CD4-positive, alpha-beta T cell treated with Interferon gamma for 1 hour (primary cell): ENCODE data around the gene TPSG1.
"Not testable (repeated sequence)": the region's sequence is repeated elsewhere in the genome, so short reads cannot be mapped to it uniquely, and the experiment has no call there.

Experiments
- DNase-seq: peaks from one replicate; pipeline ENCODE4 v3.0.0-alpha.2; 2020

The TPSG1 gene

DNA sequence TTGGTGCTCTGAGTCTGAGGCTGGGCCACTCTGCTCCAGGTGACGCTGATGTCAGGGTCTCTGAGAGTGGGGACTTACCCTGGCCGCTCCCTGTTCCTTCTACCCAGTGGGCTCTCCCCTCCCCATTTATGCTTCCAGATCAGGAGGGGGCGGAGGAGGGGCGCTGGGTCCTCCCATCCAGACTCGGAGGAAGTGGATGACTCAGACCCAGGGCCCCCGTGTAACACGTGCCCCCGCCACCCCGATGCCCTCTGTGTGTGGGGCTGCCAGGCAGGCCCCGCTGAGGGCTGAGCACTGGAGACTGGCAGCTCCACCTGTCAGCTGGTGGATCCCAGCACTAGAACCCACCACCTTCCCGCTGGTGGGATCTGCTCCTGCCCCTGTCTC is 5.0 kb upstream of the TPSG1 start, which contains the start of gene TPSB2:
Gene TPSB2 (minus strand): TSS at position 101 of the 387 bp plus-strand sequence. CDS start 233 bp downstream, outside the sequence.
- not testable (repeated sequence) for DNase-seq

DNA sequence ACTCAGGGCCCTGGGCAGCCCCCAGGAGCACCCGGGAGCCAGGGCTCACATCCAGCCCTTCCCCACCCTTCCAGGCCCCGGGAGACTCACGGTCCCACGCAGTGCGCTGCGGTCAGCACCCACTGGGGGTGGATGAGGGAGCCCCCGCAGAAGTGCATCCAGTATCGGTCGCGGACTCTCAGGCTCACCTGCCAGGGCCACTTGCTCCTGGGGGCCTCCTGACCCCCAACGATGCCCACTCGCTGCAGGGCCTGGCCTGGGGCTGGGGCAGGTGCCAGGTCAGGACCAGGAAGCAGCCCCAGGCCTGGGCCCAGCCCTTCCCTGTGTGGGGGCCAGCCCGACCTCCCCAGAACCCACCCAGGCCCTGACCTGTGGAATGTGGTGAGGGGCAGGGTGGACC is 4.4 kb upstream of the TPSG1 start:
- not testable (repeated sequence) for DNase-seq

DNA sequence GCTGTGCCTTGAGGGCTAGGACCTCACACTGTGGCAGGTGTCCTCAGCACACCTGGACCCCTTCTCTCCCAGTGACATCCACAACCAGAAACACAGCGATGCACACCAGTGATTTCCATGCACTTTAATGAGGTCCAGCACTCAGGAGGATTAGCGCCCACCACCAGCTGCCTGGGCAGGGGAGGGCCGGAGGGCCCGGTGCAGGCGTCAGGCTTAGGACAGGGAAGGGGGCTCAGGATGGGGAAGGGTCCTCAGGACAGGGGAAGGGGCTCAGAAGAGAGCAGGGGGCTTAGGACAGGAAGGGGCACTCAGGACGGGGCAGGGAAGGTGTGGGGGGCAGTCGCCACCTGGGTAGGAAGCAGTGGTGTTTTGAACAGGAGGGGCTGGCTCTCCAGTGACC is 3.2 kb upstream of the TPSG1 start:
- DNase-seq = not testable (repeated sequence)

DNA sequence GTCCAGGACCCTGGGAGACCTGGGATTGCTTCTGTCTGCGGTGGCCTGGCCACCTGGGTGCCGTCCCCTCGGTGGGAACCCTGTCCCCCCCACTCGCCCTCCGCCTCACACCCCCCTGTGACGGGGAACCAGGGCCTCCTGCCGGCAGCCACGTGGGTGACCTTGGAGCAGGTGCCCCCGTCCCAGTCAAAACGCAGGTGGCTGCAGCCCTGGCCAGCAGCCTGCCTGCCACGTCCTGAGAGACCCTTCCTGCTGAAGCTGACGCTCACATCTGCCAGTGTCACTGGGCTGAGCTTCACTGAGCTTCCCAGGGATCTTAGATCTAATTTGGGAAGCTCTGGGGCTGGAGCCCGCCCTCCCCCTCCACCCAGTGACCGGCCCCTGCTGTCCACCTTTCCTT is 1.6 kb upstream of the TPSG1 start:
- DNase-seq = not testable (repeated sequence)

DNA sequence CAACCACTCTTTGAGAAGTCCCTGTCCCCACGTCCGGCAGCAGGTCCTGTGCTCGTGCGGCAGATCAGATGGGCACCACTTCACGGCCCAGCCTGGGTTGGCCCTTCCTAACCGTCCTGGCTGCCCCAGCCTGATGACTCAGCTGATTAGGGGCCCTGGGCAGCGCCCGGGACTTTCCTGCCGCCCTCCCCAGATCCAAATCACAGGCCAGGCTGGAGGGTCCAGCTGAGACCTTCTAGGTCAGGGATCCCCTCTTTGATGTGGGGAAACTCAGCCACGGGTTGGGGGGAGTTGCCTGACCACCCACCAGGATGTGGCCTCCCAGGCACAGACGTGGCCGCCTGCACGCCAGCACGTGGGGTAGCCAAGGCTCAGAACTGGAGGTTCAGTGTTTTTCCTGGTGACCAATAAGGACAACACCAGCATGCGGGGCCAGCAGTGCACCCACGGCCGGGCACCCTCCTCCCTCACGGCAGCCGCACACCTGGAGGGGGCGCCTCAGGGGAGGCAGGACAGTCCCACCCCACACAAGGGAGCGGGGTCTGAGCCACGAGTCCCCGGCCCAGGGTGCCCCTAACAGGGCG is 752 bp upstream of the TPSG1 start:
- DNase-seq = not testable (repeated sequence)

DNA sequence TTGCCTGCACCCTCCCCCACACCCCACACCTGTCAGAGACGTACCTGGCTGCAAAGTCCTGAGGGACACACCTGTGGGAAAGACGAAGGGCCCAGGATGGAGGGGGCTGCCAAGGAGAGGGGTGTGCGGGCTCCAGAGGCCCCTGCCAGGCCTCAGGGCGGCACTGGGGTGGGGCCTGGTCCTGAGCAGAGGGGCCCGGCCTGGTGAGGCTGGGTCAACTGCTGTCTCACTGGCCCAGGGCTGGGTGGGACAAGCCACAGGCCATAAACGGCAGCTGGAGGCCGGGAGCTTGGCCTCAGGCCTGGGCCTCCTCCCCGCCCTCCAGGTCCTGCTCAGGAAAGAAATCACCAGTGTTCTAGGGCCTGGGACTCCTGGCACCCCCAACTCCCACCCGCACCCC is 510 bp downstream of the TPSG1 start:
- no peak for DNase-seq

DNA sequence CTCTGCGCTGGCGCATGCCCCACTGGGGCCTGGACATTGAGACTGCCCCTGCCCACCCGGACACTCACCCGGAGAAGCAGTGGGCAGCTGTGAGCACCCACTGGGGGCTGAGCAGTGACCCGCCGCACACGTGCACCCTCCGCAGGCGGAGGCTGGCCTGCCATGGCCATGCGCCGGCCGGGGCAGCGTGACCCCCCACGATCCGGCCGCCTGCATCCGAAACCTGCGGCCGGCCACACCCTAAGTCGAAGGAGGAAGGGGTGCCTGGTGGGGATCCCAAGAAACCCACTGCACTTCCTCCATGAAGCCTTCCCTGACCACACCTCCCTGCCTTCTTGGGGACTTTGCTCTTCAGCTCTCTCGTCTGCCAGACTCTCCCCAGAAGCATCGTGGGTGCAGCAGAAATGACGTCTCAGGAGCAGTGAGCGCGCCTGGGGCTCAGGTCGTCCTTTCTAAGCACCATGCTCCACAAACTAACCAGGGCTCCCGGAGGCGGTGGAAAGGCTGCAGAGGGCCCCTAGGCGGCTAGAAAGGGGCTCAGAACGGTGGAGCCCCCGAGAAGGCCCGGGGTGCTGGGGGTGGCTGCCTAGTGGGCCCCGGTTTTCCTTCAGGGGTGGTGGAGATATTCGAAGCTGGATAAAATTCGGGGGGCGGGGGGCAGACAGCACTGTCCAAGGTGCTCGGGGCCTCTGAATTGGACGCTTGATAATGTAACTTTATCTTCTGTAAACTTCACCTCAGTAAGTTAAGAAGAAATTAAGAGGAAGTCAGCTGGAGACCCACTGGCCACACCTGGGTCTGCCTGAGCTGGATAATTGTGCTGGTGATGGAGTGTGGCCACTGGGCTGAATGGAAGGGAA is 1.5 kb downstream of the TPSG1 start:
- no peak for DNase-seq

DNA sequence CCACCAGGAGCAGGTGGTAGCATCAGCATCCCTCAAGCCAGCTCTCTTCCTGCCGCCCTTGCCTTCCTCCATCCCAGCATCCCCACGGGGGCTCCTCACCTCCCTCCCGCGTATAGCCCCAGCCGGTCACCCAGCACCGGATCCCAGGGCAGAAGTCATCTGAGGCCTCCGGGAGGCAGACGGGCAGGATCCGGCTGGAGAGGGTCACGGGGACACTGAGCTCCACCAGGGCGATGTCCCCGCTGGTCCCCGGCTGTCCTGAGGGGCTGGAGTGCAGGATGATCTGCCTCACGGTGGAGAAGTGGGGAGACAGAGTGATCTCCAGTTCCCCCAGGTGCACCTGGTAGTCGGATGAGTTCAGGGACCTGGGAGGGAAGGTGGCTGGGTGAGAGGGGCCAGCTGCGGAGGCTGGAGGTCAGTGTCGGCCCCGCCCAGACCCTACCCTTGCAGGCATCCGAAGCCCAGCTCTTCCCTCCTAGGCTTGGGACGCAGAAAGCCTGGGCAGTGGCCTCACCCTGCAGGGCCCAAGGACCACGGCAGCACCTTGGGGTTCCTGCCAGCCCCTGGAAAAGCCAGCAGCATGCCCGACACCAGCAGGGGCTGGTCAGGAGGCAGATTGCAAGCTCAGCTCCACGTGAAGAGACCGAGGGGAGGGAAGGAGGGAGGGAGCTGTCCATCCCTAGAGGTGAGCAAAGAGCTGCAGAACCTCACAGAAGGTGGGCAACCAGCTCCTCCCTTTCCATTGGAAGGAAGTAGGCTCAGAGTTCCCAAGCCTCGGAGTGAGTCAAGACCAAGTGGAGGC is 2.3 kb downstream of the TPSG1 start:
- DNase-seq = no peak

DNA sequence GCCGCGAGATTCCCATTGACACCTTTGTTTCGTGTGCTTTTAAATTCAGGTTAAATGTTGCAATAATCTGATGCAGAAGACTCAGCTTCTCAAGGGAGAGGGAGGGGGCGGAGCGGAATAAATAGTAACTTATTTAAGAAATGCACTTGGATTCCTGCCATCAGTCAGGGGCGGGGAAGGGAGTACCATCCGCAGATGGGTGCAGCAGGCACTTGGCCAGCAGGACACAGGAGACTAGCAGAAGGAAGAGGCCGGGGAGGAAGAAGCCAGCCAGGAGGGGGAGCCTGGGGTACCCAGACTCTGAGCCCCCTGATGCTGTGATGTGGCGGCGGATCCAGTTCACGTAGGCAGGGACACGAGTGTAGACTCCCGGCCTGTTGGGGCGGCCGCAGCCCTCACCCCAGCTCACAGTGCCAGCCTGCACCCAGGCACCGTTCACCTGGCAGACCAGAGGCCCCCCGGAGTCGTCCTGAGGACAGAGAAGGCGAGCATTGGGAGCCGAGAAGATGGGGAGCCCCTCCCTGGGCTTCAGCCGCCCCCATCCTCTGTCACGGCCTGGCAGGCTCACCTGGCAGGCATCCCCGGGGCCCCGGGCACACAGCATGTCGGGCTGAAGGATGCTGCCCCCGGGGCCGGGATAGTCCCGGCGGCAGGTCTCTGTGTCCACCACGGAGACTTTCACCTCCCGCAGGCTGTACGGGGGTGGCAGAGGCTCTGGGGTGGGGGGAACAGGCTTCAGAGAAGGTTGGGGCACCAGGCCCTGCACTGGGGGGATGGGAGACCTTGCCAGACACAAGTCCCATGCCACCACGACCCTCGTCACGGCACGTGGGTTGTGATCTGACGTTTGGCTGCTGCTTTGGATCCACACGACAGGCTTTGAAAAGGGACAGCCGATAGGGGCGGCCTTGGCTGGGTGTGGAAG is 3.2 kb downstream of the TPSG1 start:
- DNase-seq = no peak

DNA sequence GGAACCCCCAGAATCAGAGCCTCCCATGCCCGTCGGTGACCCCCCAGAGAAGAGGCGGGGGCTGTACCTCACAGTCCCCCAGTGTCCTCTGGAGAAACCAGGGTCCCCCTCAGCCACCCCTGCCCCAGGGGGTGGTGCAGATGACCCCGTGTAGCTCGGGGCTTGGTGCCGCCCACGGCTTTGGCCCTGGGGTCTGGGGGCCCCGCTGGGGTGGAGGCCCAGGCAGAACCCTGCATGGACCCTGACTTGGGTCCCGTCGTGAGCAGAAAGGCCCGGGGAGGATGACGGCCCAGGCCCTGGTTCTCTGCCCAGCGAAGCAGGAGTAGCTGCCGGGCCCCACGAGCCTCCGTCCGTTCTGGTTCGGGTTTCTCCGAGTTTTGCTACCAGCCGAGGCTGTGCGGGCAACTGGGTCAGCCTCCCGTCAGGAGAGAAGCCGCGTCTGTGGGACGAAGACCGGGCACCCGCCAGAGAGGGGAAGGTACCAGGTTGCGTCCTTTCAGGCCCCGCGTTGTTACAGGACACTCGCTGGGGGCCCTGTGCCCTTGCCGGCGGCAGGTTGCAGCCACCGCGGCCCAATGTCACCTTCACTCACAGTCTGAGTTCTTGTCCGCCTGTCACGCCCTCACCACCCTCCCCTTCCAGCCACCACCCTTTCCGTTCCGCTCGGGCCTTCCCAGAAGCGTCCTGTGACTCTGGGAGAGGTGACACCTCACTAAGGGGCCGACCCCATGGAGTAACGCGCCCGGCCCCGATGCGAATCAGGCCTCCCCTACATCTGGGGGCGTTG is 4.0 kb downstream of the TPSG1 start:
- no peak for DNase-seq

DNA sequence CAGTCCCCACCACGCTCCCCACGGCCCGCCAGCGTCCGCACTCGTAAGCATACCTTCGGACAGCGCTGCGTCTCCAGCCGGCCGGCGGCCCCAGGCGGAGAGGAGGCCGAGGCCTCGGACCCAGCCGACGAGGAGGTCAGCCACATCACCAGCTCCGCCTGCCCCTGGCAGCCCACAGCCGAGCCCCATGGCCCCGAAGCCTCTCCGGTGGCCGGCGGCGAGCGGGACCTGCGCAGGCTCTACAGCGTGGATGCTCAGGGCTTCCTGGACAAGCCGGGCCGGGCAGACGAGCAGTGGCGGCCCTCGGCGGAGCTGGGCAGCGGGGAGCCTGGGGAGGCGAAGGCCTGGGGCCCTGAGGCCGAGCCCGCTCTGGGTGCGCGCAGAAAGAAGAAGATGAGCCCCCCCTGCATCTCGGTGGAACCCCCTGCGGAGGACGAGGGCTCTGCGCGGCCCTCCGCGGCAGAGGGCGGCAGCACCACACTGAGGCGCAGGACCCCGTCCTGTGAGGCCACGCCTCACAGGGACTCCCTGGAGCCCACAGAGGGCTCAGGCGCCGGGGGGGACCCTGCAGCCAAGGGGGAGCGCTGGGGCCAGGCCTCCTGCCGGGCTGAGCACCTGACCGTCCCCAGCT is 4.9 kb downstream of the TPSG1 start:
- DNase-seq = no peak

DNA sequence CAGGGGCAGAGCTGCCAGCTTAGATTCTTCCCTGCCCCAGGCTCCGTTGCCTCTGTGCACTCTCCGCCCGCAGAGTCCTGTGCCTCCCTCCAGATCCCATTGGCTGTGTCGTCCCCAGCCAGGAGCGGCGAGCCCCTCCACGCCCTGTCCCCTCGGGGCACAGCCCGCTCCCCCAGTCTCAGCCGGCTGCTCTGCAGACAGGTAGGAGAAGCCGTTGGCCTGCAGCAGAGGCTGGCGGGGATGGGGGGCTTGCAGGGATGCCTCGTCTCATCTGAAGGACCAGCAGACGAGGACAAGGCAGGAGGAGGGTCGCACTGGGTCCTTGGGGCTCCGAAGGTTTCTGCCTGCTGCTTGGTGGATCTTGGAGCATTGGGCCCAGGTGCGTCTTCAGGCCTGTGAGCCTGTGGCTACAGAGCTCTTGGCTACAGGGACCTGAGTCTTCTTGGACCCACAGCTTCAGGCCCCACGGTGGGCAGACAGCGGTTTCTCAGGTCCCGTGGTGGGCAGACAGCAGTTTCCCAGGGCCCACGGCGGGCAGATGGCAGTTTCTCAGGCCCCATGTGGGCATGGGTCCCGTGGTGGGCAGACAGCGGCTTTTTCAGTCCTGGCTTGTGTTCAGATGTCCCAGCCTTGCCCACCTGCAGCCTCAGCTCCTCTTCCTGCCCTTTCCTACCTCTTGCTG is 6.0 kb downstream of the TPSG1 start:
- no peak for DNase-seq

DNA sequence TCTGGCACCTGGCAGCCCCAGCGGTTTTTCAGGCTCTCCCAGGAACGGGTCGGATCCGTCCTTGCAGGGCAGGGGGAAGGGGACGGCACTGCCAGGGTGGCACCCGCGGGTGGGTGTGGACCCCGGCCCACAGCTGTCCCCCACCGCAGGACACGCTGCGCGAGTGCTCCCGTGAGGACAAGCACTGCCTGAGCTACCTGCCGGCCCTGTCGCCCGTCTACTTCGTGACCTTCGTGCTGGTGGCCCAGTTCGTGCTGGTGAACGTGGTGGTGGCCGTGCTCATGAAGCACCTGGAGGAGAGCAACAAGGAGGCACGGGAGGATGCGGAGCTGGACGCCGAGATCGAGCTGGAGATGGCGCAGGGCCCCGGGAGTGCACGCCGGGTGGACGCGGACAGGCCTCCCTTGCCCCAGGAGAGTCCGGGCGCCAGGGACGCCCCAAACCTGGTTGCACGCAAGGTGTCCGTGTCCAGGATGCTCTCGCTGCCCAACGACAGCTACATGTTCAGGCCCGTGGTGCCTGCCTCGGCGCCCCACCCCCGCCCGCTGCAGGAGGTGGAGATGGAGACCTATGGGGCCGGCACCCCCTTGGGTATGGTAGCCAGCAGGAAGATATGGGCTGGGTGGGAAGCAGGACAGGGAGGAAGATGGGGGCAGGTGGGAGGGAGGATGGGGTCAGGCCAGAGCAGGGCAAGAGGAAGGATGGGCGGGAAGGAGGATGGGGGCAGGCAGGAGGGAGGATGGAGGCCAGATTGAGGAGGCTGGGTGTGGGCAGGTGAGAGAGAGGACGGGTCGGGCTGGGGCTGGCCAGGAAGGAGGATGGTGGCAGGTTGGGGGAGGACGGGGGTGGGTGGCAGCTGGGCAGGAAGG is 6.8 kb downstream of the TPSG1 start:
- no peak for DNase-seq

DNA sequence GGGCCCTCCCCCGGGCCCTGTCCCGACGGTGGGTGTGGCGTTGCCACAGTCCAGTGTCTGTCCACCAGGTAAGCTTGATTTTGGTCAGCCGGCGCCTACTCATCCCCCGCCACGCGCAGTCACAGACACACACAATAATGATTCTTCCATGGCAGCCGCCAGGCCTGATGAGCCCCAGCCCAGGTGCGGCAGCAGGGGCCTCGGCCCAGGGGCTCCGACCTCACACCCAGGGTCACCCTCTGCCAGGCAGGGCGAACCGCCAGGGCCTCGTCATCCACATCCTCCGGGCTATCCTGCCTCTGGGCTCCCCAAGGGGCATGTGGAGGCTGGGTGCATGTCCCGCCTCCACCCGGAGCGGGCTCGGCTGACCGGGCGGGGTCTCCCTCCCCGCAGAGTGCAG is 7.5 kb downstream of the TPSG1 start:
- DNase-seq = no peak

DNA sequence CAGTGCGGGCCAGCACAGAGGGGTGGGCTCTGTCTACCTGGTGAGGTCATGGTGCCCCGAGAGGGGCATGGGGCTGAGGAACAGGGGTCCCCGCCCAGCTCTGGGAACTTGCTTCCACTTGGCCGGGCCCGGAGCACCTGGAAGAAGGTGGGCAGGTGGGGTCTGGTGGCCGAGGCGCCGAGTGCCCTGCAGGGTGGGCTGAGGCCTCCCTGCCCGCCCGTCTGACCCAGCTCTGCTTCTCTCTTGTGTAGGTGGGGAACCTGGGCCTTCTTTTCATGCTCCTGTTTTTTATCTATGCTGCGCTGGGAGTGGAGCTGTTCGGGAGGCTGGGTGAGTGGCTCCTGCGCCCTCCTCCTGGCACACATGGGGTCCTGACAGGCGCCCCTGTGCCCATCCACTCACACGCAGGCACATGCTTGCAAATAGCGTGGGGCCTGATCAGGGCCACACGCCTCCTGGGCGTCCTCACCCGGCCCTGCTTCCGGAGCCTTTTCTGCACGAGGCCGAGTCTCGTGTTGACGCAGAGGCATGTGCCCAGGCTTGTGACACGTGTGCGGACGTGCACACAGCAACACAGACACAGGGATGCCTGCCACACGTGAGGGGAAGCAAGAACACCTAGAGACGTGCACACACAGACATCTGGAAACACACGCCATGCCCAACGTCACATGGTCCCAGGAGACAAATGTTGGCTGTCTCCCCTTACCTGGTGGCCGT is 8.2 kb downstream of the TPSG1 start:
- no peak for DNase-seq

DNA sequence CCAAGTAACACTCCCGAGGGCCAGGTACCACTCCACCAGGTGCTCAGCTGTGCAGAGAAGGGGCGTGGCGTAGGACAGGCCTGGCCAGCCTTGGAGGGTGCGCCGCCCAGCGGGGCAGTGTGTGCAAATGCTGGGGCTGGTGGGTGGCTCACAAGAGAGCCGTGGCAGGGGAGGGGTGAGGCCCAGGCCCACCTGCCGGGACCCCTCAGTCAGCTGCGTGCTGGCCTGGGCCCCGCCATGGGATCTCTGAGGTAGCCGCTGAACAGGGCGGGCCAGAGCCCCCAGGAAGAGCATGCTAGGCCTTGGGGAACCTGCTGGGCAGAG is 8.8 kb downstream of the TPSG1 start:
- no peak for DNase-seq

DNA sequence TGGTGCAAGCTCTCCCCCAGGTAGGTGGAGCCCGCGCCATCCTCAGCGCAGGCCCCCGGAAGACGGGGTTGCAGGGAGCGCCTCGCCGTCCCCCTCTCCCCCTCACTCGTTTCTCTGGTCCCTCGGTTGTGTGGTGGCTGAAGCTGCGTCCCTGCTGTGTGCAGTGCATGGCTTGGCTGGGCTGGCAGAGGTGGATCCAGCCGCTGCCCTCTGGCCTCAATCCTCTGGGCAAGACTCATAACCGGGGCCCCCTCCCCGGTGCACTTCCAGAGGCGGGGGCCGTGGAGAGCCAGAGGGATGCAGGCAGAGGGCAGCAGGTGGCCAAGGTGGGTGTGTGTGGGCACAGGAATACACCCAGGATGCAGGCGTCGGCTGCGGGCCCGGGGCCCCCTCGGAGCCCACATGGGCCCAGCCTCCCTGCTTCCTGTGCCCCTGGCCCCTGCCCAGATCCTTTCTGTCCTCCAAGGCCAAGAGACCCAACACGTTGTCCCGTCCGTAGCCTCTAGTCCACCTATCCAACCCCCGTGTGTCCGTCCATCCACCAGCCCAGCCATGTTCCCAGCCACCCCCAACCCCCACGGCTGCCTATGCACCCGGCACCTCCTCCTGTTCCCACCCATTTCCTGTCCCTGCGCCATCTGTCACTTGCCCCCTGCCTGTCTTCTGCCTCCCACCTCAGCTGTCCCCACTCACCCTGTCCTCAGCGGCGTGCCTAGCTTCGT is 9.3 kb downstream of the TPSG1 start:
- DNase-seq = no peak

DNA sequence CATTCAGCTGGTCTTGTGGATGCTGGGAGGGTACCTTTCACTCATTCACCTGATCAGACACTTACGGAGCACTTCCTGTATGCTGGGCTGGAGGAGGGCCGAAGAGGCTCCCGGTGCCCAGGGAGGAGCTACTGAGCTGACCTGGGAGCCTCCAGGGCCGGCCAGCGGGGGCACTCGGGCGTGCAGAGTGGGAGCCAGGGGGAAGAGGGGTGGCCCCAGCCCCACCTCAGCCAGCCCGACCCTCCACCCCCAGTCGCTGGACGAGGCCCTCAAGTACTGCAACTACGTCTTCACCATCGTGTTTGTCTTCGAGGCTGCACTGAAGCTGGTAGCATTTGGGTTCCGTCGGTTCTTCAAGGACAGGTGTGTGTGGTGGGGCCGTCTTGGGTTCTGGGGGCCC is 10.3 kb downstream of the TPSG1 start:
- no peak for DNase-seq
